H1 (cell line): ENCODE data around the gene INPP5A. TPM values are rescaled to one million over a fixed set of nuclear protein-coding genes. Genes with fewer than 3 reads are reported as not detected.

ENCODE experiments used
- CTCF ChIA-PET: fragments of 300-600 bp; sonication (Branson Sonifier 250); formaldehyde crosslinking; loops from one replicate; lab custom pipeline; 2021; ENCODE audit not compliant: partially characterized antibody; lab: Charles Lee
- POLR2A ChIA-PET: fragments of 300-600 bp; sonication (Branson Sonifier 250); formaldehyde crosslinking; loops from one replicate; lab custom pipeline; 2021; ENCODE audit warnings: inconsistent platforms; ENCODE audit not compliant: partially characterized antibody; lab: Charles Lee
- DNase-seq, 2 experiments: peaks; one replicate each; pipeline versions ENCODE4 v3.0.0 to v3.0.0-alpha.2; 2010 to 2022; ENCODE audit warnings: low spot score in 2 of 2, low read depth in 1 of 2, mixed read lengths in 1 of 2
- FAIRE-seq: peaks from 2 replicates; lab custom pipeline; 2011; peaks lifted over from hg19 to GRCh38; lab: Jason Lieb, UNC
- H2AFZ ChIP-seq: 2 replicates; pipeline ENCODE4 v1.8.1; 2012; ENCODE audit warnings: low read length, inconsistent platforms
- H2AK5ac ChIP-seq: 2 replicates; pipeline ENCODE4 v1.6.1; 2013; ENCODE audit warnings: low read depth, low read length
- H2BK120ac ChIP-seq: replicated peaks from 2 replicates; pipeline ENCODE3; 2013; ENCODE audit warnings: low read depth, low read length, inconsistent platforms
- H2BK12ac ChIP-seq: 2 replicates; pipeline ENCODE4 v1.6.1; 2013; ENCODE audit warnings: low read depth, low read length
- H2BK15ac ChIP-seq: 2 replicates; pipeline ENCODE4 v1.6.1; 2013; ENCODE audit warnings: low read length
- H2BK20ac ChIP-seq: 2 replicates; pipeline ENCODE4 v1.6.1; 2013; ENCODE audit warnings: low read length
- H2BK5ac ChIP-seq: 2 replicates; pipeline ENCODE4 v1.6.1; 2013; ENCODE audit warnings: low read depth, low read length
- H3K14ac ChIP-seq: 2 replicates; pipeline ENCODE4 v1.6.1; 2013; ENCODE audit warnings: inconsistent platforms; ENCODE audit not compliant: insufficient read length
- H3K18ac ChIP-seq: 2 replicates; pipeline ENCODE4 v1.6.1; 2013; ENCODE audit warnings: low read length; ENCODE audit errors: extremely low read depth
- H3K23ac ChIP-seq: 2 replicates; pipeline ENCODE4 v1.6.1; 2013; ENCODE audit warnings: inconsistent platforms; ENCODE audit not compliant: insufficient read length
- H3K23me2 ChIP-seq: 2 replicates; pipeline ENCODE4 v1.6.1; 2013; ENCODE audit warnings: low read depth, low read length
- H3K27ac ChIP-seq: 2 replicates; pipeline ENCODE4 v1.6.1; 2011; ENCODE audit warnings: low read depth, low read length, inconsistent platforms
- H3K27me3 ChIP-seq, 4 experiments: replicated peaks in 1 of 4; 1 replicate in 1 of 4; 2 replicates in 3 of 4; pipeline versions ENCODE4 v1.6.1 to v1.8.1; 2011 to 2013; ENCODE audit warnings: low read length in 3 of 4, mild to moderate bottlenecking in 3 of 4, inconsistent platforms in 2 of 4, mixed read lengths in 2 of 4, moderate library complexity in 1 of 4; ENCODE audit not compliant: control insufficient read depth in 3 of 4, insufficient read depth in 3 of 4; ENCODE audit errors: extremely low read depth in 1 of 4
- H3K36me3 ChIP-seq, 4 experiments: 2 replicates each; pipeline versions ENCODE4 v1.6.1 to v1.8.1; 2011 to 2013; ENCODE audit warnings: mild to moderate bottlenecking in 4 of 4, low read length in 3 of 4, moderate library complexity in 2 of 4, control low read depth in 1 of 4, inconsistent platforms in 1 of 4; ENCODE audit not compliant: insufficient read depth in 4 of 4, control insufficient read depth in 2 of 4
- H3K4ac ChIP-seq: replicated peaks from 2 replicates; pipeline ENCODE3; 2013; ENCODE audit warnings: low read length, low read depth, mixed read lengths, inconsistent platforms; ENCODE audit not compliant: insufficient read length
- H3K4me1 ChIP-seq, 4 experiments: replicated peaks in 1 of 4; 1 replicate in 1 of 4; 2 replicates in 3 of 4; pipeline versions ENCODE4 v1.6.1 to v1.8.1; 2011 to 2013; ENCODE audit warnings: low read length in 3 of 4, inconsistent platforms in 2 of 4, mixed read lengths in 1 of 4; ENCODE audit not compliant: insufficient read depth in 4 of 4, control insufficient read depth in 3 of 4
- H3K4me2 ChIP-seq, 2 experiments: 2 replicates each; pipeline versions ENCODE4 v1.6.1 to v1.8.1; 2011 to 2013; ENCODE audit warnings: low read depth in 2 of 2, low read length in 2 of 2, control low read depth in 1 of 2, inconsistent platforms in 1 of 2, mild to moderate bottlenecking in 1 of 2; ENCODE audit not compliant: insufficient read depth in 1 of 2
- H3K4me3 ChIP-seq, 4 experiments: fragments of 200-600, 300-600 bp in 1 of 4; sonication (generic), shearing (Covaris generic), sonication (Bioruptor Twin) in 1 of 4; 2 replicates each; pipeline versions ENCODE4 v1.5.1 to v1.8.1; 2011 to 2016; ENCODE audit warnings: low read length in 4 of 4, low read depth in 3 of 4, control low read depth in 2 of 4, inconsistent platforms in 2 of 4, mild to moderate bottlenecking in 2 of 4, mixed read lengths in 1 of 4, moderate library complexity in 1 of 4; ENCODE audit not compliant: insufficient read depth in 2 of 4; ENCODE audit errors: extremely low read depth in 1 of 4
- H3K56ac ChIP-seq: replicated peaks from 2 replicates; pipeline ENCODE3; 2013; ENCODE audit warnings: low read depth, mild to moderate bottlenecking, mixed read lengths, low read length, inconsistent platforms; ENCODE audit not compliant: insufficient read length
- H3K79me1 ChIP-seq: 2 replicates; pipeline ENCODE4 v1.6.1; 2013; ENCODE audit warnings: low read depth, low read length, control low read depth
- H3K79me2 ChIP-seq, 2 experiments: 2 replicates each; pipeline versions ENCODE4 v1.6.1 to v1.8.1; 2012 to 2013; ENCODE audit warnings: low read length in 2 of 2, mild to moderate bottlenecking in 2 of 2, inconsistent platforms in 1 of 2; ENCODE audit not compliant: insufficient read depth in 2 of 2, control insufficient read depth in 1 of 2
- H3K9ac ChIP-seq, 4 experiments: replicated peaks in 1 of 4; 1 replicate in 1 of 4; 2 replicates in 3 of 4; pipeline versions ENCODE4 v1.6.1 to v1.8.1; 2011 to 2013; ENCODE audit warnings: low read depth in 3 of 4, low read length in 3 of 4, control low read depth in 2 of 4, mild to moderate bottlenecking in 2 of 4, moderate library complexity in 2 of 4, inconsistent platforms in 1 of 4; ENCODE audit errors: extremely low read depth in 1 of 4
- H3K9me3 ChIP-seq, 2 experiments: 2 replicates each; pipeline versions ENCODE4 v1.6.1 to v1.8.1; 2012 to 2013; ENCODE audit warnings: mild to moderate bottlenecking in 2 of 2, moderate library complexity in 2 of 2, control low read depth in 1 of 2, inconsistent platforms in 1 of 2, low read depth in 1 of 2, low read length in 1 of 2, mixed read lengths in 1 of 2; ENCODE audit not compliant: insufficient read depth in 2 of 2
- H4K20me1 ChIP-seq, 2 experiments: replicated peaks in 1 of 2; 2 replicates each; pipeline versions ENCODE3 to v1.8.1; 2011 to 2013; ENCODE audit warnings: inconsistent platforms in 2 of 2, low read length in 2 of 2, mild to moderate bottlenecking in 1 of 2; ENCODE audit not compliant: insufficient read depth in 2 of 2, control insufficient read depth in 1 of 2
- H4K5ac ChIP-seq: 2 replicates; pipeline ENCODE4 v1.6.1; 2013; ENCODE audit warnings: low read length, low read depth, mixed read lengths, inconsistent platforms; ENCODE audit not compliant: insufficient read length
- H4K8ac ChIP-seq: 2 replicates; pipeline ENCODE4 v1.8.0; 2013; ENCODE audit warnings: mild to moderate bottlenecking, moderate library complexity, low read length, inconsistent platforms; ENCODE audit not compliant: insufficient read depth; ENCODE audit errors: extremely low read depth
- H4K91ac ChIP-seq: replicated peaks from 2 replicates; pipeline ENCODE3; 2013; ENCODE audit warnings: low read length, mixed read lengths, inconsistent platforms; ENCODE audit not compliant: insufficient read length
- CTCF ChIP-seq, 3 experiments: IDR thresholded peaks; 1 replicate in 2 of 3; 2 replicates in 1 of 3; pipeline versions ENCODE4 v1.5.1 to v1.6.1; 2011; ENCODE audit warnings: low read length in 3 of 3, mild to moderate bottlenecking in 3 of 3, inconsistent platforms in 2 of 3, low read depth in 1 of 3, moderate library complexity in 1 of 3; ENCODE audit not compliant: insufficient read depth in 1 of 3; ENCODE audit errors: control extremely low read depth in 1 of 3
- EZH2 ChIP-seq: fragments of 200-600 bp; sonication (generic); IDR thresholded peaks from 2 replicates; pipeline ENCODE4 v1.7.1; 2012; ENCODE audit warnings: low read depth, mild to moderate bottlenecking, moderate library complexity, low read length, inconsistent platforms; ENCODE audit not compliant: severe bottlenecking
- JUN ChIP-seq: IDR thresholded peaks from 2 replicates; pipeline ENCODE4 v1.6.1; 2011; ENCODE audit warnings: low read depth, mild to moderate bottlenecking, improper control_type of control experiment, low read length
- PHF8 ChIP-seq: fragments of 200-600 bp; sonication (generic); conservative IDR thresholded peaks from 2 replicates; pipeline ENCODE4 v1.7.1; 2012; ENCODE audit warnings: low read depth, mild to moderate bottlenecking, inconsistent platforms, low read length, moderate library complexity
- SP1 ChIP-seq: IDR thresholded peaks from 2 replicates; pipeline ENCODE4 v1.6.1; 2011; ENCODE audit warnings: low read depth, low read length
- SP4 ChIP-seq: IDR thresholded peaks from 2 replicates; pipeline ENCODE4 v1.6.1; 2012; ENCODE audit warnings: low read length, inconsistent platforms
- SRF ChIP-seq: IDR thresholded peaks from 2 replicates; pipeline ENCODE4 v1.6.1; 2011; ENCODE audit warnings: mild to moderate bottlenecking, low read depth, low read length, moderate library complexity
- TAF1 ChIP-seq: IDR thresholded peaks from 2 replicates; pipeline ENCODE4 v1.6.1; 2011; ENCODE audit warnings: mild to moderate bottlenecking, low read depth, low read length
- TEAD4 ChIP-seq: IDR thresholded peaks from 2 replicates; pipeline ENCODE4 v1.6.1; 2012; ENCODE audit warnings: low read depth, low read length, inconsistent platforms, mixed read lengths
- USF2 ChIP-seq: IDR thresholded peaks from 2 replicates; pipeline ENCODE4 v1.6.1; 2011; ENCODE audit warnings: low read length, improper control_type of control experiment
- WGBS, 2 experiments: shearing (Covaris generic) in 1 of 2; methylation state at CpG; one replicate each; pipeline versions ENCODE4 v1.1.6 to v1.1.7; 2013 to 2015; ENCODE audit warnings: low lambda C conversion rate in 2 of 2, mixed read lengths in 2 of 2, inconsistent platforms in 1 of 2, low coverage in 1 of 2, missing lambda C conversion rate in 1 of 2; ENCODE audit not compliant: insufficient replicate concordance in 2 of 2, insufficient coverage in 1 of 2, insufficient read length in 1 of 2; ENCODE audit errors: extremely low coverage in 1 of 2, missing lambda C conversion rate in 1 of 2; 5-methylcytosine and 5-hydroxymethylcytosine counted together
- polyA plus RNA-seq, 7 experiments: library from polyadenylated mRNA; depleted of rRNA in 3 of 7; stranded (reverse) in 5 of 7; unstranded in 2 of 7; fragments of >200 nt in 5 of 7; fragments of 200-250 nt in 2 of 7; gene quantifications; 1 replicate in 5 of 7; 2 replicates in 1 of 7; 4 replicates in 1 of 7; pipeline versions ENCODE4 v1.2.1 to v1.2.3, GENCODE V29; 2011 to 2013; ENCODE audit warnings: missing spikeins in 2 of 7, mixed read lengths in 2 of 7
- total RNA-seq: library from RNA; stranded (reverse); fragmentation: NEBNext Ultra II Directional; extraction: Animal tissue kit (Norgen Biotek cat#: 25700); gene quantifications from 2 replicates; pipeline ENCODE4 v1.2.1, GENCODE V29; 2021

INPP5A gene
- total and polyA plus RNA-seq, 2 of the 8 experiments (the other 6 are each of a cell fraction or from before 2014, with no cell fraction given) = 19.7 to 27.5 TPM

GRCh38 chr10:132812520-132812919 lies 274.9 kb downstream of the INPP5A start:
- Histone ChIP-seq H3K36me3 (no peaks in the 10 kb centered on the region), H3K4me3 (no peak overlapping the region), H3K23me2 (no peaks in the 10 kb centered on the region), H3K56ac (no peak overlapping the region), H3K4me1 (peaks cover 0 to 3% (median 0%) of the 10 kb centered on the region in 4 experiments; a peak in 2 of 7 replicates), H4K8ac (no peak overlapping the region), H2BK120ac (no peak overlapping the region), H3K27ac (no peak overlapping the region), H2BK5ac (no peak overlapping the region), H3K14ac (no peak overlapping the region), H2AK5ac (no peak overlapping the region), H3K4me2 (no peak overlapping the region), H2BK15ac (no peak overlapping the region), H2BK20ac (no peak overlapping the region), H3K9me3 (no peaks in the 10 kb centered on the region; a peak in 1 of 4 replicates), H4K91ac (no peak overlapping the region), H4K20me1 (no peaks in the 10 kb centered on the region), H3K23ac (no peak overlapping the region), H2BK12ac (no peak overlapping the region), H3K79me2 (no peaks in the 10 kb centered on the region), H3K9ac (no peak overlapping the region), H3K18ac (no peak overlapping the region), H2AFZ (no peak overlapping the region), H3K4ac (no peak overlapping the region), H4K5ac (no peak overlapping the region), H3K27me3 (no peaks in the 10 kb centered on the region), H3K79me1 (no peaks in the 10 kb centered on the region)
- POLR2A ChIA-PET = no interaction called here
- CTCF ChIA-PET = no interaction called here
- DNase-seq (no peak), FAIRE-seq (no peak)
- 79% methylated on average over 5 of the region's 11 CpGs; no CpG with 5 or more reads in 1 of the 2 experiments for WGBS, 2 experiments
- TF ChIP-seq USF2 (no peak), EZH2 (no peak), SRF (no peak), TEAD4 (no peak), SP4 (no peak), CTCF (IDR thresholded peaks at IDR 0.05; ENCODE audit: control extremely low read depth in 1 of 3, insufficient read depth in 1 of 3, low read depth in 1 of 3, low read length in 3 of 3) (no peak), SP1 (no peak), JUN (no peak), PHF8 (no peak), TAF1 (no peak)
